ENCODE results near the gene PTPRD.

PTPRD gene

DNA sequence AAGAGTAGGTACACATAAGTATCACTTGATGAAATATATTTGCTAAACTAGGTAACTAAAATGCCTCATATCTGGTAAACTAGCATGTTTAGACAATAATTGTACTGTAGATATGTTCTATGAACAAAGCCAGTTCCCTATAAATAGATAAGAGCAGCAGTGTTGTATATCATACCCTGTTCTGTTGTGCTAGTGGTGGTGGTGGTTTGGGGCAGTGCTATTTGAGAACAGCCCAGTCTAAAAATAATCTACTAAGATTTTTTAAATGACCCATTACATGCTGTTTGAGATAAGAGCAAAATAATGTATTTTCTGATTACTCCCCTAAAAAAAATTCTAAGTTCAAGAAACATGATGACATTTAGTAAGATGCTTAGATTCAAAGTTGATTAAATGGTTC lies 1984.0 kb downstream of the PTPRD start:
- CTCF ChIA-PET: no interaction called here
- no peak overlapping the region for H3K4me3 ChIP-seq (ENCODE audit: low read depth, low read length)
- no peaks in the 10 kb centered on the region for H3K4me1 ChIP-seq (ENCODE audit: control insufficient read depth, insufficient read depth, low read length)
- H3K27ac ChIP-seq (ENCODE audit: extremely low read depth, low read depth, low read length): no peak overlapping the region
- H3K36me3 ChIP-seq (ENCODE audit: control insufficient read depth in 2 of 2, insufficient read depth in 1 of 2, low read length in 2 of 2): no peaks in the 10 kb centered on the region
- POLR2A ChIA-PET: no interaction called here
- H3K9me3 ChIP-seq (ENCODE audit: control insufficient read depth, insufficient read depth, low read depth, low read length): no peaks in the 10 kb centered on the region
- TF ChIP-seq ZNF350 (tag by site-specific recombination; IDR thresholded peaks at IDR 0.05) (no peak), MYNN (tag by site-specific recombination; IDR thresholded peaks at IDR 0.05; ENCODE audit: borderline replicate concordance) (no peak), ZNF549 (tag by site-specific recombination; IDR thresholded peaks at IDR 0.05) (no peak), ZNF416 (tag by site-specific recombination; IDR thresholded peaks at IDR 0.05) (no peak), ZNF768 (tag by site-specific recombination; IDR thresholded peaks at IDR 0.05) (no peak), ZNF248 (tag by site-specific recombination; IDR thresholded peaks at IDR 0.05) (no peak), ZNF426 (tag by site-specific recombination; IDR thresholded peaks at IDR 0.05) (no peak), ZNF112 (tag by site-specific recombination; IDR thresholded peaks at IDR 0.05) (no peak), ZNF777 (tag by site-specific recombination; IDR thresholded peaks at IDR 0.05; ENCODE audit: borderline replicate concordance) (no peak), ZNF202 (tag by site-specific recombination; IDR thresholded peaks at IDR 0.05; ENCODE audit: borderline replicate concordance) (no peak)
- TF ChIP-seq, protein P1, sequence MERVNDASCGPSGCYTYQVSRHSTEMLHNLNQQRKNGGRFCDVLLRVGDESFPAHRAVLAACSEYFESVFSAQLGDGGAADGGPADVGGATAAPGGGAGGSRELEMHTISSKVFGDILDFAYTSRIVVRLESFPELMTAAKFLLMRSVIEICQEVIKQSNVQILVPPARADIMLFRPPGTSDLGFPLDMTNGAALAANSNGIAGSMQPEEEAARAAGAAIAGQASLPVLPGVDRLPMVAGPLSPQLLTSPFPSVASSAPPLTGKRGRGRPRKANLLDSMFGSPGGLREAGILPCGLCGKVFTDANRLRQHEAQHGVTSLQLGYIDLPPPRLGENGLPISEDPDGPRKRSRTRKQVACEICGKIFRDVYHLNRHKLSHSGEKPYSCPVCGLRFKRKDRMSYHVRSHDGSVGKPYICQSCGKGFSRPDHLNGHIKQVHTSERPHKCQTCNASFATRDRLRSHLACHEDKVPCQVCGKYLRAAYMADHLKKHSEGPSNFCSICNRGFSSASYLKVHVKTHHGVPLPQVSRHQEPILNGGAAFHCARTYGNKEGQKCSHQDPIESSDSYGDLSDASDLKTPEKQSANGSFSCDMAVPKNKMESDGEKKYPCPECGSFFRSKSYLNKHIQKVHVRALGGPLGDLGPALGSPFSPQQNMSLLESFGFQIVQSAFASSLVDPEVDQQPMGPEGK (tag by site-specific recombination; IDR thresholded peaks at IDR 0.05): no peak

DNA sequence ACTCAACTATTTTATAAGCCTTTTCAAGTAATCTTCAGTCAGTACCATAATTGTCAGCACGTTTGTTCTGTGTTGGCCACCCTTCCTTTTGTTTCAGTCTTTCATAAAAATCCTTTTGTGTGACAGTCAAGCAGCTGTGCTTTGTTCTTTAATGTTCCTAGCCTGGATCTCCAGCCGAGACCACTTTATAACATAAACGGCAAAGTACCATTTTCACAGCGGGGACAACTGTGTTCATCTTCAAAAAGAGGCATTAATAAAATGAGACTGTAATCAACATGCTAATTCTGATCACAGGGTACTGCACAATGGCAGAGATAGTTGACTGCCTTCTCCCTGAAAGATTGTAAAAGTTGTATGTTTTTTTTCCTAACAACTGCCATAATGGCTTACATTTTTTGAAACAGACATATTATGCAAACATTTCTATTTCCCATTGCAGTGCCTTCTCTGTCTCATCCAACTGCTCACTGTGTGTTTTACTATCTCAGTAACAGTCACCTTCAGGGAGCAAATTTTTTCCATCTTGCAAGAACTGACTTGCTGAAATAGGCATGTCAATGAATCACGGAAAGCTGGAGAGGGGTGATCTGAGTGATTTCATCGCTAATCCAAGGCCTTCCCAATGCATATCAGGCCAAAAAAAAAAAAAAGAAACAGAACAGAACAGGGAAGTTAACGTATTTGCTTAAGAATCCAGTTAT lies 1984.7 kb downstream of the PTPRD start:
- no peak overlapping the region for H3K27ac ChIP-seq (ENCODE audit: extremely low read depth, low read depth, low read length)
- CTCF ChIA-PET: no interaction called here
- no peaks in the 10 kb centered on the region for H3K4me1 ChIP-seq (ENCODE audit: control insufficient read depth, insufficient read depth, low read length)
- H3K36me3 ChIP-seq (ENCODE audit: control insufficient read depth in 2 of 2, insufficient read depth in 1 of 2, low read length in 2 of 2): no peaks in the 10 kb centered on the region
- H3K4me3 ChIP-seq (ENCODE audit: low read depth, low read length): no peak overlapping the region
- H3K9me3 ChIP-seq (ENCODE audit: control insufficient read depth, insufficient read depth, low read depth, low read length): no peaks in the 10 kb centered on the region
- TF ChIP-seq ZNF830 (tag by site-specific recombination; IDR thresholded peaks at IDR 0.05; ENCODE audit: low read depth) (no peak), ZNF518A (tag by site-specific recombination; conservative IDR thresholded peaks at IDR 0.05; ENCODE audit: low read depth) (no peak), ZFP69B (tag by site-specific recombination; IDR thresholded peaks at IDR 0.05) (no peak), KLF10 (tag by site-specific recombination; IDR thresholded peaks at IDR 0.05) (no peak)
- POLR2A ChIA-PET: no interaction called here

- TF ChIP-seq HOXC10 (CRISPR knock-in tag; IDR thresholded peaks at IDR 0.05): no peak
- TF ChIP-seq, protein P2, sequence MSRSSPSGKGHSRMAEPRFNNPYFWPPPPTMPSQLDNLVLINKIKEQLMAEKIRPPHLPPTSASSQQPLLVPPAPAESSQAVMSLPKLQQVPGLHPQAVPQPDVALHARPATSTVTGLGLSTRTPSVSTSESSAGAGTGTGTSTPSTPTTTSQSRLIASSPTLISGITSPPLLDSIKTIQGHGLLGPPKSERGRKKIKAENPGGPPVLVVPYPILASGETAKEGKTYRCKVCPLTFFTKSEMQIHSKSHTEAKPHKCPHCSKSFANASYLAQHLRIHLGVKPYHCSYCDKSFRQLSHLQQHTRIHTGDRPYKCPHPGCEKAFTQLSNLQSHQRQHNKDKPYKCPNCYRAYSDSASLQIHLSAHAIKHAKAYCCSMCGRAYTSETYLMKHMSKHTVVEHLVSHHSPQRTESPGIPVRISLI (tag by site-specific recombination; IDR thresholded peaks at IDR 0.05): 0 out of 2 replicates have a peak, but pooled peaks have one; percentile 34
- ChIA-PET CTCF (no interaction called here), POLR2A (no interaction called here)
- no peaks in the 10 kb centered on the region for H3K9me3 ChIP-seq (ENCODE audit: control insufficient read depth, insufficient read depth, low read depth, low read length)
- no peaks in the 10 kb centered on the region for H3K4me1 ChIP-seq (ENCODE audit: control insufficient read depth, insufficient read depth, low read length)
- H3K4me3 ChIP-seq (ENCODE audit: low read depth, low read length): no peak overlapping the region
- H3K27ac ChIP-seq (ENCODE audit: extremely low read depth, low read depth, low read length): no peak overlapping the region
- H3K36me3 ChIP-seq (ENCODE audit: control insufficient read depth in 2 of 2, insufficient read depth in 1 of 2, low read length in 2 of 2): no peaks in the 10 kb centered on the region
Observed at GRCh38 chr9:8622871-8623270, 1989.9 kb downstream of the PTPRD start.
